ENCODE measurements around the gene ARHGEF16.

ARHGEF16 gene

GRCh38 chr1:3423245-3423829, 31.1 kb upstream of the ARHGEF16 start:
- no peak for DNase-seq

DNA sequence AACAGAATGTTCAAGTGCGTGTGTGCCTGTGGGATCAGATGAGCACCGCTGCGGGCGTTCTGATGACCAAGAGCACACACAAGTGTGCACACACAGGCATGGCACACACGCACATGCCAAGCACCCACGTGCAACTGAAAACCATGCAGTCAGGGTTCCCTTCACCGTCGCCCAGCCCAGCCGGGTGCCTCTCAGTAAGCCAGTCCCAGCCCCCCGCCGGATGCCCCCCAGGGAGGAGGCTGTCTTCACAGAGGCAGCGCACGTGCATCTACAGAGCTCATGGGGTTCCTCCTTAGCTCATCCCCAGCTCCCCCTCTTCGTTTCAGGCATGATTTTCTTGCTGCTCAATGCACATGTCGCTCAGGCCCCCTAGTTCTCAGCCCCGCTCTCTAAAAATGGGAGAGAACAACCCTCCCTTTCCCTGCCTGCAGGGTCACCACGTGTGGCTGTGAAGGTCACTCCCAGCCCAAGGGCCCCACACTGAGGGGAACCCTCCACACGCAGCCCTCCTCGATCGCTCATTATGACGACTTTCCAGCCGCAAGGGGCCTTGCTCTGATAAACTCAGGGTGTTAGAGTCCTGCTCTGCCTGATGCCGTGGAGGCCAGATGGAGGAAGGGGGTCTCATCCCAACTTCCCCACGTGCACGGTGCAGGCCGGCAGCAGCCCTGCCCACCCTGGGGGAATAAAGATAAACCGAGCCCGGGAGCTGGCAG, 30.4 kb upstream of the ARHGEF16 start:
- DNase-seq = no peak

- no peak for DNase-seq
Measured at GRCh38 chr1:3425486-3426215, 28.8 kb upstream of the ARHGEF16 start.

- no peak for DNase-seq
Measured at GRCh38 chr1:3426956-3427535, 27.4 kb upstream of the ARHGEF16 start.

GRCh38 chr1:3427711-3428704, 26.5 kb upstream of the ARHGEF16 start:
- DNase-seq = no peak

- DNase-seq = no peak
Measured at GRCh38 chr1:3428899-3429298, 25.6 kb upstream of the ARHGEF16 start.

DNA sequence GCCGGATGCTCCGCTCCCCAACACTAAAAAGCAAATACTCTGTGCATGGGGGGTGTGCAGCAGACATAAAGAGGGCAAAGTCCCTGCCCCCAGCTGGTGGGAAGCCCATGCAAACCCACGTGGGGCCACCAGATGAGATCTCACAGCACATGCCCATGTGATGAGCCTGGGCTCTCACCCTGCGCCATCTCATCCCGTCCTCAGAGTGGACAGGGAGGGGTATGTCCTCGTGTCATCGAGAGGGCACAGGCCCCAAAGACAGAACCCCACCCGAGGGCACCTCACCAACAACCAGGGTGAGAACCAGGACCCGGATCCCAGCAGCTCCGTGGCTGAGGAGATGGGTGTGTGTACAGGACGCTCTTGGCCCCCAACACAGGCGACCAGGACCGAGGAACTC, 25.1 kb upstream of the ARHGEF16 start:
- no peak for DNase-seq

DNA sequence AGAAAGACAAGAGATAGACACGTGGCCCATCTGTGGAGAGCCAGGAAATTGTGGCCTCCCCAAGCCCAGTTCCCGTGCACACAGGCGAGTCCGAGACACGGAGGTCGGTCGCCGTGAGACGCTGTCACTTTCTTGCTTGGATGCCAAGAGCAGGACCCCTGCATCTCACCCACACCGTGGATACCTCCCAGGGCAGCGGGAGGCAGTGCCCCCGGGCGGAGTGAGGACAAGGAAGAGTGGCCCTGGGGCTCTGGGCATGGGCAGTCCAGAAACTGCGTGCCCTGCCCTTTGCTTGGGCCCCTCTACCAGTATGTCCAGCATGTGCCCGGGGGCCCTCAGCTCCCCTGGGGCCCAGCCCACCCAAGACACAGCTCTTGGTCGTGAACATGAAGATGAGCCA, 24.7 kb upstream of the ARHGEF16 start:
- DNase-seq = no peak

- DNase-seq = no peak
Measured at GRCh38 chr1:3430406-3430805, 24.1 kb upstream of the ARHGEF16 start.

- DNase-seq = no peak
Measured at GRCh38 chr1:3430820-3431219, 23.6 kb upstream of the ARHGEF16 start.

DNA sequence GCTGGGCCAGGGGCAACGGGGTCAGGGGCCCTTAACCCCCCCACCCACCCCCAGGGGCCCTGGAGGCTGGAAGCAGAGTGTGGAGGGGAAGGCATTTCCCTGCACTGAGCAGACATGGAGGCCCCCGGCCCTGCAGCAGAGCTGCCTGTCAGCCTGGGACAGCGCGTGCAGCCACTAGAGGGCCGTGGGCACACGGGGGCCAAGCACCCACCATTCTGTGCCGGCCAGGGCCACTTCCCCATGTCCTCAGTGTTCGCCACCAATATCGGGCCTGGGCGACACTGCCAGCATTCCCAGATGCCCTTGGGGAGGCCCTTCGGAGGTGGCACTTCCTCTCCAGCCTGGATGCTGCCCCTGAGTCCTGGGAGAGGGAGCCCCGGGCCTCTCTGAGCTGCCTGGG, 23.2 kb upstream of the ARHGEF16 start:
- DNase-seq = no peak

- no peak for DNase-seq
Measured at GRCh38 chr1:3431686-3432085, 22.8 kb upstream of the ARHGEF16 start.

DNA sequence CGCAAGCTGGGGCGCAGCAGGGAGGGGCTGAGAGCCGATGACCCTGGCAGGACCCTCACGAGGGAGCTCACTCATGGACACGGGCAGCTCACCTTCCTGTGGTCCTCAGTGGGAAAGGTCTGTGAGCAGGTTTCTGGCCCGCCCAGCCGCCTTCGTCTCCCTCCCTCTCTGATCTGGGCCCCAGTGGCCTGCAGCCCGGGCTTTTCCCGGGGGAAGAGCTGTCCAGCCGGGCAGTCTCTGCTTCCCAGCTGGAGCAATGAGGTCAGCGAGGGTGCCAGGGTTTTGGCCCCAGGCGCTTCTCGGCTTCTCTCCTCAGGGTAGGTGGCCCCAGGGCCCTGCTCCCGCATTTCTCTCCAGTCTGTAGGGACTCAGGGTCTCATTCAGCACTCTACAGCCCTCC, 22.2 kb upstream of the ARHGEF16 start:
- no peak for DNase-seq

DNA sequence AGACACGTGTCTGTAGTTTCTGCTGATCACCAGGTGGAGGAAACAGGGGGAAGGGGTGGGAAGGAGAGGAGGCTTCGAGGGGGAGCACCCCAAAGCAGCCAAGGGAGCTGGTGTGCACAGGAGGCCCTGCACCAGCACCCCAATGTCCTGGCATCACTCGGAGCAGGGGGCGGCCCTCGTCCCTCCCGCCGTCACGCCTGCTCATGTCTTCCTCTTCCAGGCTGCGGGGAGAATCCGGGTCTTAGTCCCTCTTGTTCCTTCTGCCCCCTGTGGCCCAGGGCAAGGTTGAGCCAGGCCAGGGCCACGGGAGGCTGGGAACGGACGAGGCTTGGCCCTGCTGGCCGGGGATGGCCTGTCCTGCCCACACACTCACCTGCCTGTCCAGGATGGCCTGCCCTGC, 21.4 kb upstream of the ARHGEF16 start:
- DNase-seq = no peak

DNA sequence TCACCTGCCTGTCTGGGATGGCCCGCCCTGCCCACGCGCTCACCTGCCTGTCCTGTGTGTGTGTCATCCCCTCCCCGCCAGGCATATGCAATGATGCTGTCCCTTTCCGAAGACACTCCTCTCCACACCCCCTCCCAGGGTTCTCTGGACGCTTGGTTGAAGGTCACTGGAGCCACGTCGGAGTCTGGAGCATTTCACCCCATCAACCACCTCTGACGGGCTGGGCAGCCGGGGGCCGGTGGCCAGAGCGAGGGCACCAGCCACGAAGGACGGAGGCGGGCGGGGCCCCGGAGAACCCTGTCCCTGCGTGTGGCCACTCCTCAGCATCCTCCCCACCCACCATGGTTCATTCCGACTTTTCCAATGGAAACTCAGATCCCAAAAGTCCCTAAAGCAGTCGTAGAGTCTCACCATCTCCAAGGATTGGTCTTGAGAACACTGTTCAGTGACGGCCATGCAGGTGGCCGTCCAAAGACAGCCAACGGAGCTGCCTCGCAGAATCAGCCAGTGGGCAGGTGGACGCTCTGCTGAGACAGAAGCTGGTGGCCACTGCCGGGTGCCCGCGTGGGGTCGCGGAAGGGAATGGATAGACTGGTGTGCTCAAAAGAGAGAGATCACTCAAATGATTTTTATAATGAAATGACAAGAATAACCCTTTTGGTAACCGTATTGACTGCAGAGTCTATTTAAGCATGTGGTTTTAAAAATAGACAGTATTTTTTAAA, 20.7 kb upstream of the ARHGEF16 start:
- no peak for DNase-seq

DNA sequence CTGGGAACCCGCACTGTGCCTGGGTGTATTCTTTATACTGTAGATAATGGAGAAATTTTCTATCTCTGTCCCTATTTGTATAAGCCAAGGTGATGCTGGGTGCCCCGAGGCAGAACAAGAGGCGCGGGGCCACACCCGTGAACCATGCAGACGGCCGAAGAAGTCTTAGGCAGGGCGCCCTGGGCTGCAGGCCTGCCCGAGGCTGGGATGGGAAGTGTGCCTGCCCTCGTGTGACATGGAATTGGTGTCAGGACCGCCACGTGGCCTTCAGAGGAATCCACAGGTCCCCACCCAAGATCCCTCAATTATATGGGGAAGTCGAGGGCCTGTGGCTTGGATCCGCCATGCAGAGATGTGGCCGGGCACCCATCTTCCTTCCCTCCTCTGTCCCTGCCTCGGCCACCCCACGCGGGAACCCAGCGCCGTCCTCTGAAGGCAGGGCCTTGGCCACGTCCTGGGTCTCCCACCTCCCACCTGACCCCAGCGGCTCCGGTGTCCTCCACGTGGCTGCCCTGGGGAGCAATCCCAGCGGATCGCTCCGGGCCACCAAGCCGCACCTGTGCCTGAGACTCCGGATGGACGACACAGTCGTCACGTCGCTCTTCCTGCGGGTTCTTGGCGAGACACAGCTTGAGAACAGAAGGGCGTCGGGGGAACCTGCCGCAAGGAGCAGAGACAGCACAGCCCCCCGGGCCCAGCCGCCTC, 19.9 kb upstream of the ARHGEF16 start:
- DNase-seq = no peak

- DNase-seq = no peak
Measured at GRCh38 chr1:3435666-3436065, 18.8 kb upstream of the ARHGEF16 start.

DNA sequence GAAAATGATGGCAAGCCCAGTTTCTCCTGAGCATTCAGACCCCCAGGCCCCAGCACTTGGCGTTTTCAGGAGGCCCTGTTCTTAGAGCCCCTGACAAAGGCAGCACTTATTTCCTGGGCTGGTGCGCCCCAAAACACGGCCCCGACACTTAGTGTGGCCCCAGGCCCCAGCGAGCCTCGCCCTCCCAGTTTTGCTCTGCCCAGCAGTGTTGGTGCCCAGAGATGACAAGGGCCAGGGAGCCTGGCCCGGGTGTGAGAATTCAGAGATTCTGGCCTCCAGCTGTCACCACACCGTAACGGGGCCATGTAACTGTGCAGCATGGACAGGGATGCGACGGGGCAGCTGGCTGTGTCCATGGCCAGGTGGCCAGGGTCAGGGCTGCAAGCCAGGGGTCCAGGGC, 18.0 kb upstream of the ARHGEF16 start:
- DNase-seq = no peak

DNA sequence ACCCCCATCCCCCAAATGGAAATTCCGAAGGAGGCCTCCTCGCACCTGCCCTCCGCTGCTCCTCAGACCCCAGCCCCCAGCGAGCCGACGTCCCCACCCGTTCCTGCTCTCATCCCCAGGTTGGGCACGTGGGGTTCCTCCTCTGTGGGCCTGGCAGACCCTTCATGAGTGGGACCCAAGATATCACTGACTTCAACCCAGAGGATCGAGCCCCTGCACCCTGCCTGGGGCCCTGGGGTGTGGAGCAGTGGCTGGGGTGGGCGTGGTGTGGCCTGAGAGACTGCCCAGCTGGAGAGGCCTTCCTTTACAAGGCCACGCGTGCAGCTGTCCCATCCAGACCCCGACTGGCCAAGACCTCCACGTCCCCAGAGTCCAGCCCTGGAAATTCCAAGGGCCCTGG, 17.6 kb upstream of the ARHGEF16 start:
- peak in 1 of 5 donors; percentile 2 for DNase-seq

DNA sequence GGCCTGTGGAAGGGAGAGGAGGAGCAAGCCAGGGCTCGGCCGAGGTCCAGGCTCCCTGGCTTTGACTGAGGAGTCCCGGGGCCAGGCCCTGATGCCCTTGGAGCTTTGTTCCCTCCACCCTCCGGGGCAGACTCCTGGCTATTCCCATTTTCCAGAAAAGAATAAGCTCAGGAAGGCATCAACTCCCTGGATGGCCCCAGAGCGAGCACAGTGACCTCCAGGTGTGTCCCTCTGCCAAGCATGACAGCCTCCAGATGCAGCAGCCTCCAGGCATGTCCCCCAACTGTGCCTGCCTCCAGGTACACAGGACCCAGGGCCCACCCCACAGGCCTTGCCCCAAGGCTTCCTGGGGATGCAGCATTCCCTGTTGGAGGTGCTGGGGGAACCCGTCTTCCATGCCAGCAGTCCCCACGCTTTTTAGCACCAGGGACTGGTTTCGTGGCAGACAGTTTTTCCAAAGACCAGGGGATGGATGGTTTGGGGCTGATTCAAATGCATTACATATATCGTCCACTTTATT, 15.7 kb upstream of the ARHGEF16 start:
- DNase-seq = peak in 1 of 5 donors; percentile 0

All from T-helper 1 cell (primary cell).